ENCODE results near the gene KRTAP12-2. TPM values are rescaled to one million over a fixed set of nuclear protein-coding genes. Genes with fewer than 3 reads are reported as not detected.

The KRTAP12-2 gene
- total RNA-seq, 1 experiment from 2014 or later: not detected

DNA sequence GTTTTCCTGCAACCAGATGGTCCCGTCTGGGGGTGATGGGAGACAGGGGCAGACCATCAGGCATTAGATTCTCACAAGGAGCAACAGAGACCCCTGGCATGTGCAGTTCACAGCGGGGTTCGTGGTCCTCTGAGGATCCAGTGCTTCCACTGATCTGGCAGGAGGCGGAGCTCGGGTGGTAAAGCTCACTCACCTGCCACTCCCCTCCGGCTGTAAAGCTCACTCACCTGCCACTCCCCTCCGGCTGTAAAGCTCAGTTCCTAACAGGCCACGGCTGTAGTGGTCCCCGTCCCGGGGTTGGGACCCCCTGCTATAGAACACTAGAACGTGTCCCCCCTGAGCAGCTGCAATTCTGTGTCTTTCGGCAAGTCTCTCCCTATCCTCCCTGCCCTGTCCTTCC is 34.8 kb upstream of the KRTAP12-2 start:
- DNase-seq (ENCODE audit: low spot score) (no peak), ATAC-seq (no peak)
- POLR2A ChIA-PET: no interaction called here
- CTCF ChIA-PET: interaction anchor here (0.5 to 2.6 kb wide), 6 partner anchors 9 to 334 kb away, joined by 3 to 10 read pairs (median 3); no protein-coding TSS in a partner anchor
- peaks cover 88% of the 10 kb centered on the region for H3K4me1 Mint-ChIP-seq
- peaks cover 15% of the 10 kb centered on the region for H3K27me3 Mint-ChIP-seq (ENCODE audit: low read depth)
- peak overlapping the region; percentile 26; the same call in 1 of the 2 replicates for H3K4me3 Mint-ChIP-seq
- H3K27ac Mint-ChIP-seq: peak overlapping the region; percentile 80
- no peaks in the 10 kb centered on the region for H3K36me3 Mint-ChIP-seq
- TF ChIP-seq NR3C1 (CRISPR knock-in tag; conservative IDR thresholded peaks at IDR 0.05; ENCODE audit: low read depth): no peak
- TF ChIP-seq, protein P1, sequence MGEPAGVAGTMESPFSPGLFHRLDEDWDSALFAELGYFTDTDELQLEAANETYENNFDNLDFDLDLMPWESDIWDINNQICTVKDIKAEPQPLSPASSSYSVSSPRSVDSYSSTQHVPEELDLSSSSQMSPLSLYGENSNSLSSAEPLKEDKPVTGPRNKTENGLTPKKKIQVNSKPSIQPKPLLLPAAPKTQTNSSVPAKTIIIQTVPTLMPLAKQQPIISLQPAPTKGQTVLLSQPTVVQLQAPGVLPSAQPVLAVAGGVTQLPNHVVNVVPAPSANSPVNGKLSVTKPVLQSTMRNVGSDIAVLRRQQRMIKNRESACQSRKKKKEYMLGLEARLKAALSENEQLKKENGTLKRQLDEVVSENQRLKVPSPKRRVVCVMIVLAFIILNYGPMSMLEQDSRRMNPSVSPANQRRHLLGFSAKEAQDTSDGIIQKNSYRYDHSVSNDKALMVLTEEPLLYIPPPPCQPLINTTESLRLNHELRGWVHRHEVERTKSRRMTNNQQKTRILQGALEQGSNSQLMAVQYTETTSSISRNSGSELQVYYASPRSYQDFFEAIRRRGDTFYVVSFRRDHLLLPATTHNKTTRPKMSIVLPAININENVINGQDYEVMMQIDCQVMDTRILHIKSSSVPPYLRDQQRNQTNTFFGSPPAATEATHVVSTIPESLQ (CRISPR knock-in tag; IDR thresholded peaks at IDR 0.05): no peak
- TF ChIP-seq, protein P2, sequence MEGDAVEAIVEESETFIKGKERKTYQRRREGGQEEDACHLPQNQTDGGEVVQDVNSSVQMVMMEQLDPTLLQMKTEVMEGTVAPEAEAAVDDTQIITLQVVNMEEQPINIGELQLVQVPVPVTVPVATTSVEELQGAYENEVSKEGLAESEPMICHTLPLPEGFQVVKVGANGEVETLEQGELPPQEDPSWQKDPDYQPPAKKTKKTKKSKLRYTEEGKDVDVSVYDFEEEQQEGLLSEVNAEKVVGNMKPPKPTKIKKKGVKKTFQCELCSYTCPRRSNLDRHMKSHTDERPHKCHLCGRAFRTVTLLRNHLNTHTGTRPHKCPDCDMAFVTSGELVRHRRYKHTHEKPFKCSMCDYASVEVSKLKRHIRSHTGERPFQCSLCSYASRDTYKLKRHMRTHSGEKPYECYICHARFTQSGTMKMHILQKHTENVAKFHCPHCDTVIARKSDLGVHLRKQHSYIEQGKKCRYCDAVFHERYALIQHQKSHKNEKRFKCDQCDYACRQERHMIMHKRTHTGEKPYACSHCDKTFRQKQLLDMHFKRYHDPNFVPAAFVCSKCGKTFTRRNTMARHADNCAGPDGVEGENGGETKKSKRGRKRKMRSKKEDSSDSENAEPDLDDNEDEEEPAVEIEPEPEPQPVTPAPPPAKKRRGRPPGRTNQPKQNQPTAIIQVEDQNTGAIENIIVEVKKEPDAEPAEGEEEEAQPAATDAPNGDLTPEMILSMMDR (IDR thresholded peaks at IDR 0.05): no peak
- TF ChIP-seq, protein P3, sequence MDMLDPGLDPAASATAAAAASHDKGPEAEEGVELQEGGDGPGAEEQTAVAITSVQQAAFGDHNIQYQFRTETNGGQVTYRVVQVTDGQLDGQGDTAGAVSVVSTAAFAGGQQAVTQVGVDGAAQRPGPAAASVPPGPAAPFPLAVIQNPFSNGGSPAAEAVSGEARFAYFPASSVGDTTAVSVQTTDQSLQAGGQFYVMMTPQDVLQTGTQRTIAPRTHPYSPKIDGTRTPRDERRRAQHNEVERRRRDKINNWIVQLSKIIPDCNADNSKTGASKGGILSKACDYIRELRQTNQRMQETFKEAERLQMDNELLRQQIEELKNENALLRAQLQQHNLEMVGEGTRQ (CRISPR knock-in tag; IDR thresholded peaks at IDR 0.05): no peak
- H3K9me3 Mint-ChIP-seq: no peaks in the 10 kb centered on the region

DNA sequence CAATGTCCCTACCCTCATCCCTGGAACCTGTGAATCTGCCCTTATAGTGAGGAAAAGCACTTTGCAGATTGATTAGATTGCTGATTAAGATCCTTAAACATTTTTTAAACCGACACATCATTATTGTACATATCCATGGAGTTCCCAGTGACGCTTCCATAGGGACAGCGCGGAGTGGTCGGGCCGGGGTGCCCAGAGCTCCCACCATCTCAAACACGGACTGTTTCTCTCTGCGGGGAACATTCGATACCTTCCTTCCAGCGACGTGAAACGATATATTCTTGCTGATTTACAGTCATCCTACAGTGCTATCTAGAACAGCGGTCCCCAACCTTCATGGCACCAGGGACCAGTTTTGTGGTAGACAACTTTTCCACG is 34.3 kb upstream of the KRTAP12-2 start:
- Mint-ChIP-seq H3K27ac (no peak overlapping the region), H3K36me3 (no peaks in the 10 kb centered on the region), H3K4me3 (no peak overlapping the region), H3K9me3 (no peaks in the 10 kb centered on the region), H3K27me3 (ENCODE audit: low read depth) (peaks cover 10% of the 10 kb centered on the region), H3K4me1 (peaks cover 88% of the 10 kb centered on the region)
- DNase-seq (ENCODE audit: low spot score) (no peak), ATAC-seq (no peak)
- TF ChIP-seq, protein P4, sequence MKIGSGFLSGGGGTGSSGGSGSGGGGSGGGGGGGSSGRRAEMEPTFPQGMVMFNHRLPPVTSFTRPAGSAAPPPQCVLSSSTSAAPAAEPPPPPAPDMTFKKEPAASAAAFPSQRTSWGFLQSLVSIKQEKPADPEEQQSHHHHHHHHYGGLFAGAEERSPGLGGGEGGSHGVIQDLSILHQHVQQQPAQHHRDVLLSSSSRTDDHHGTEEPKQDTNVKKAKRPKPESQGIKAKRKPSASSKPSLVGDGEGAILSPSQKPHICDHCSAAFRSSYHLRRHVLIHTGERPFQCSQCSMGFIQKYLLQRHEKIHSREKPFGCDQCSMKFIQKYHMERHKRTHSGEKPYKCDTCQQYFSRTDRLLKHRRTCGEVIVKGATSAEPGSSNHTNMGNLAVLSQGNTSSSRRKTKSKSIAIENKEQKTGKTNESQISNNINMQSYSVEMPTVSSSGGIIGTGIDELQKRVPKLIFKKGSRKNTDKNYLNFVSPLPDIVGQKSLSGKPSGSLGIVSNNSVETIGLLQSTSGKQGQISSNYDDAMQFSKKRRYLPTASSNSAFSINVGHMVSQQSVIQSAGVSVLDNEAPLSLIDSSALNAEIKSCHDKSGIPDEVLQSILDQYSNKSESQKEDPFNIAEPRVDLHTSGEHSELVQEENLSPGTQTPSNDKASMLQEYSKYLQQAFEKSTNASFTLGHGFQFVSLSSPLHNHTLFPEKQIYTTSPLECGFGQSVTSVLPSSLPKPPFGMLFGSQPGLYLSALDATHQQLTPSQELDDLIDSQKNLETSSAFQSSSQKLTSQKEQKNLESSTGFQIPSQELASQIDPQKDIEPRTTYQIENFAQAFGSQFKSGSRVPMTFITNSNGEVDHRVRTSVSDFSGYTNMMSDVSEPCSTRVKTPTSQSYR (CRISPR knock-in tag; IDR thresholded peaks at IDR 0.05): no peak
- TF ChIP-seq SMAD4 (CRISPR knock-in tag; IDR thresholded peaks at IDR 0.05) (no peak), ESRRA (CRISPR knock-in tag; IDR thresholded peaks at IDR 0.05; ENCODE audit: borderline replicate concordance) (no peak)
- CTCF ChIA-PET: interaction anchor here (0.9 to 2.6 kb wide), 4 partner anchors 18 to 191 kb away, joined by 3 to 10 read pairs (median 3); no protein-coding TSS in a partner anchor
- POLR2A ChIA-PET: no interaction called here

DNA sequence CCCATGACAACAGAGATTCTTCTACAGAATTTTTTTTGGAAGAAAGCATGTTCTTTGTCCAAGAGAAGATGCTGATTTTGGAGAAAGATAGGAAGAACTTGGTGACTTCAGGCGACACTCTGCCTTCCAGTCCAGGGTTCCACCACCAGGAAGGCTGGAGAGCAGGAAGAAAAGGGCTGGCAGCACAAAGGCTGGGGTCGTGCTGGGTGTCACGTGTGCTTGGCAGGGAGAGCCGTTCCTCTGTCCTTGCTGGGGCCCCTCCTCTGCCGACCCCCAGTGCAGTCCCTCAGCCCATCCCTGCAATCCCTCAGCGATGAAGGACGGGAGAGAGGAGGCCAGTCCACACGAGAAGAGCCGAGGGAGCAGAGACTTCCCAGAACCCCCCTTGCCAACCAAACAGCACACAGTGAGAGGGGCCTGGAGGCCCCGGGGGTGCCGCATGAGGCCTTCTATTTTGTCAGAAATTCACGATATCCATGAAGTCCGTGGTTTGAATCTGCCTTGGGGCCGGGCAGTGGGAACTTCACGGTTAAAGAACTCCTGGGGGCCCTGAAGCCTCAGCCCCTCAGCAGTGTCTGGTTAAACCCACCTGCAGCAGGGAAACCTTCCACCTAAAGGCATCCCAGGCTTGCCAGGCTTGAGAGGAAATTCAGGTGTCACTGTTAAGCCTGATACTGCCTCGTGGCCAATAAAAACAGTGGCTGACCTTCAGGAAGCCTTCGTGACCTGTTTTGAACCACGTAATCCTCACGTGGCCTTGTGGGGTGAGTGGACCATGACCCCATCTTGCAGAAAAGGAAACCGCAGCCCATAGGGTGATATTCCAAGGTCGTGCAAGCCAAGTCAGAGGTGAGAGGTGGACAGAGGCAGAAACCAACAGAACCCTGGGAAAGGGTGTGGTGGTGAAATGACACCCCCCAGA is 33.6 kb upstream of the KRTAP12-2 start:
- Mint-ChIP-seq H3K27me3 (ENCODE audit: low read depth) (peaks cover 6% of the 10 kb centered on the region), H3K36me3 (no peaks in the 10 kb centered on the region), H3K4me3 (no peak overlapping the region), H3K27ac (peak overlapping the region; percentile 85; the same call in 1 of the 2 replicates), H3K4me1 (peaks cover 91% of the 10 kb centered on the region), H3K9me3 (no peaks in the 10 kb centered on the region)
- ChIA-PET CTCF (interaction anchor here (1.2 to 2.6 kb wide), 6 partner anchors 10 to 194 kb away, joined by 3 to 10 read pairs (median 8); partner anchors contain the start of gene UBE2G2), POLR2A (no interaction called here)
- DNase-seq (ENCODE audit: low spot score): no peak
- no peak for ATAC-seq
- 0 out of 2 replicates have a peak, but pooled peaks have one; percentile 34 for TF ChIP-seq GABPB1 (CRISPR knock-in tag; IDR thresholded peaks at IDR 0.05)
- TF ChIP-seq ZNF121 (CRISPR knock-in tag; IDR thresholded peaks at IDR 0.05): no peak
